Neuronal stem cell (in vitro differentiated cells): ENCODE results near the gene MRTFB.

Source experiments
- DNase-seq: peaks from one replicate; pipeline ENCODE4 v3.0.0-alpha.2; 2013; ENCODE audit warnings: low spot score
- H2AFZ ChIP-seq: one replicate; pipeline ENCODE4 v1.6.1; 2013; ENCODE audit warnings: mild to moderate bottlenecking, low read length, inconsistent platforms
- H2AK5ac ChIP-seq: 2 replicates; pipeline ENCODE4 v1.6.1; 2013; ENCODE audit warnings: low read depth, mild to moderate bottlenecking, inconsistent platforms, low read length, moderate library complexity, mixed read lengths
- H2BK120ac ChIP-seq: 2 replicates; pipeline ENCODE4 v1.6.1; 2013; ENCODE audit warnings: low read depth, mild to moderate bottlenecking, inconsistent platforms, low read length, moderate library complexity, mixed read lengths
- H2BK12ac ChIP-seq: one replicate; pipeline ENCODE4 v1.6.1; 2013; ENCODE audit warnings: low read length, inconsistent platforms
- H2BK15ac ChIP-seq: 2 replicates; pipeline ENCODE4 v1.6.1; 2013; ENCODE audit warnings: mild to moderate bottlenecking, low read length, inconsistent platforms, mixed read lengths
- H2BK5ac ChIP-seq: one replicate; pipeline ENCODE4 v1.6.1; 2013; ENCODE audit warnings: inconsistent platforms, mild to moderate bottlenecking, low read length, moderate library complexity
- H3K14ac ChIP-seq: one replicate; pipeline ENCODE4 v1.6.1; 2013; ENCODE audit warnings: low read length, inconsistent platforms
- H3K18ac ChIP-seq: 2 replicates; pipeline ENCODE4 v1.6.1; 2013; ENCODE audit warnings: low read length, inconsistent platforms
- H3K23ac ChIP-seq: 2 replicates; pipeline ENCODE4 v1.6.1; 2013; ENCODE audit warnings: low read depth, mild to moderate bottlenecking, mixed read lengths, low read length, inconsistent platforms; ENCODE audit not compliant: poor library complexity
- H3K27ac ChIP-seq: replicated peaks from 3 replicates; pipeline ENCODE4 v1.5.1; 2013; ENCODE audit warnings: low read length, inconsistent platforms
- H3K27me3 ChIP-seq, 3 experiments: 2 replicates each; pipeline ENCODE4 v1.6.1; 2013; ENCODE audit warnings: low read length in 3 of 3, mild to moderate bottlenecking in 2 of 3, inconsistent platforms in 1 of 3, low read depth in 1 of 3, mixed read lengths in 1 of 3, moderate library complexity in 1 of 3; ENCODE audit not compliant: control insufficient read depth in 3 of 3, insufficient read depth in 3 of 3
- H3K36me3 ChIP-seq, 2 donors: replicated peaks in 1 of 2; 2 replicates each; pipeline ENCODE4 v1.6.1; 2013; ENCODE audit warnings: low read length in 2 of 2; ENCODE audit not compliant: control insufficient read depth in 2 of 2, insufficient read depth in 2 of 2
- H3K4ac ChIP-seq: 2 replicates; pipeline ENCODE4 v1.6.1; 2013; ENCODE audit warnings: inconsistent platforms, mild to moderate bottlenecking, low read length, moderate library complexity
- H3K4me1 ChIP-seq, 2 donors: 1 replicate in 1 of 2; 2 replicates in 1 of 2; pipeline ENCODE4 v1.6.1; 2013; ENCODE audit warnings: low read length in 2 of 2, low read depth in 1 of 2; ENCODE audit not compliant: control insufficient read depth in 2 of 2, insufficient read depth in 1 of 2
- H3K4me2 ChIP-seq: one replicate; pipeline ENCODE4 v1.6.1; 2013; ENCODE audit warnings: mild to moderate bottlenecking, low read length, inconsistent platforms; ENCODE audit not compliant: insufficient read depth, poor library complexity, severe bottlenecking
- H3K4me3 ChIP-seq, 2 donors: 2 replicates each; pipeline ENCODE4 v1.5.1; 2013; ENCODE audit warnings: low read length in 2 of 2, mild to moderate bottlenecking in 2 of 2, inconsistent platforms in 1 of 2, moderate library complexity in 1 of 2
- H3K79me1 ChIP-seq: one replicate; pipeline ENCODE4 v1.6.1; 2013; ENCODE audit warnings: low read depth, mild to moderate bottlenecking, inconsistent platforms, low read length, moderate library complexity
- H3K9ac ChIP-seq: one replicate; pipeline ENCODE4 v1.6.1; 2013; ENCODE audit warnings: mild to moderate bottlenecking, low read depth, low read length, inconsistent platforms; ENCODE audit not compliant: poor library complexity
- H3K9me3 ChIP-seq, 2 donors: replicated peaks in 1 of 2; 2 replicates each; pipeline versions ENCODE3 to v1.6.1; 2013; ENCODE audit warnings: low read length in 2 of 2, mild to moderate bottlenecking in 2 of 2, inconsistent platforms in 1 of 2, low read depth in 1 of 2, mixed read lengths in 1 of 2, moderate library complexity in 1 of 2; ENCODE audit not compliant: control insufficient read depth in 2 of 2, insufficient read depth in 1 of 2
- H4K8ac ChIP-seq: one replicate; pipeline ENCODE4 v1.6.1; 2013; ENCODE audit warnings: low read depth, mild to moderate bottlenecking, inconsistent platforms, low read length, moderate library complexity
- H4K91ac ChIP-seq: one replicate; pipeline ENCODE4 v1.6.1; 2013; ENCODE audit warnings: low read length, low read depth, mild to moderate bottlenecking, inconsistent platforms; ENCODE audit not compliant: poor library complexity
- WGBS, 2 donors: extraction: QIAGEN DNeasy Blood & Tissue Kit; methylation state at CpG; one replicate each; pipeline ENCODE4 v1.1.7; 2013; ENCODE audit warnings: missing lambda C conversion rate in 2 of 2, mixed read lengths in 1 of 2; ENCODE audit not compliant: insufficient read length in 2 of 2, insufficient replicate concordance in 1 of 2; ENCODE audit errors: extremely low coverage in 2 of 2; 5-methylcytosine and 5-hydroxymethylcytosine counted together

Gene MRTFB

GRCh38 chr16:14203166-14203565 is 132.0 kb downstream of the MRTFB start:
- Histone ChIP-seq H3K27ac (no peak overlapping the region), H2BK120ac (no peak overlapping the region), H3K18ac (no peak overlapping the region)

DNA sequence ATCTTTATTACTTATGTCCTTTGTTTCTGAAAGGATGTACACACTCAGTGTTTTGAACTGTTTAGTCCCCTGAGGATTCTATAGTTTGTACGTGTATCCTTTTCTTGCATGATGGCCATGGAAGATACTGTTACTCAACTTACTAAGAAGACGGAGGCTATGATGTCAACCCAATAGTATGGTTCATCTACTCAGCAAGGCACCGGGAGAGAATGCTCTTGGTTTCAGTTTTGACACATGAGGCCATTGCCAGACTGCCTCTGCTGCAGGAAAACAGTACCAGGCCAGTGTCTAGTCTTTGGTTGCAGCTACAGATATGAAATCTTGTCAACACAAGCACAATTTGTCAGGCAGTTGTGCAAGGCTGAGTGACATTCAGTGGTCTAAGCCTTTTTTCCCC is 134.5 kb downstream of the MRTFB start:
- no peak overlapping the region for H3K27ac ChIP-seq
- no peak overlapping the region for H2BK120ac ChIP-seq
- H4K8ac ChIP-seq: no peak overlapping the region
- H3K4ac ChIP-seq: no peak overlapping the region
- H3K23ac ChIP-seq: no peak overlapping the region
- DNase-seq: no peak
- no peak overlapping the region for H3K4me2 ChIP-seq
- no peak overlapping the region for H3K14ac ChIP-seq
- H3K18ac ChIP-seq: no peak overlapping the region
- no peak overlapping the region for H4K91ac ChIP-seq
- no peak overlapping the region for H3K9ac ChIP-seq
- peaks cover 2 to 4% of the 10 kb centered on the region in 2 donors for H3K36me3 ChIP-seq
- H2BK12ac ChIP-seq: no peak overlapping the region
- H3K79me1 ChIP-seq: no peaks in the 10 kb centered on the region
- no peaks in the 10 kb centered on the region for H3K27me3 ChIP-seq
- no peak overlapping the region for H2AK5ac ChIP-seq
- H2AFZ ChIP-seq: no peak overlapping the region
- no peaks in the 10 kb centered on the region for H3K4me1 ChIP-seq
- H3K9me3 ChIP-seq: no peaks in the 10 kb centered on the region
- no peak overlapping the region for H3K4me3 ChIP-seq
- no CpG with 5 or more reads among the region's 3 CpGs for WGBS, 2 donors
- no peak overlapping the region for H2BK15ac ChIP-seq
- no peak overlapping the region for H2BK5ac ChIP-seq

More at GRCh38 chr16:14203166-14203565, 132.0 kb downstream of the MRTFB start:
- no CpG with 5 or more reads among the region's 2 CpGs for WGBS, 2 donors
- Histone ChIP-seq H3K9ac (no peak overlapping the region), H3K14ac (no peak overlapping the region), H2AK5ac (no peak overlapping the region), H2AFZ (no peak overlapping the region), H3K36me3 (no peaks in the 10 kb centered on the region), H3K4me1 (peaks cover 0 to 1% of the 10 kb centered on the region in 2 donors), H3K4me2 (no peak overlapping the region), H3K27me3 (no peaks in the 10 kb centered on the region), H2BK5ac (no peak overlapping the region), H3K9me3 (no peaks in the 10 kb centered on the region), H2BK12ac (no peak overlapping the region), H4K8ac (no peak overlapping the region), H3K79me1 (no peaks in the 10 kb centered on the region), H2BK15ac (no peak overlapping the region), H3K4ac (no peak overlapping the region), H4K91ac (no peak overlapping the region), H3K23ac (no peak overlapping the region), H3K4me3 (no peak overlapping the region)
- DNase-seq: no peak

GRCh38 chr16:14211856-14212543 is 140.9 kb downstream of the MRTFB start:
- Histone ChIP-seq H3K36me3 (peaks cover 8 to 42% of the 10 kb centered on the region in 2 donors), H2BK12ac (no peak overlapping the region), H3K4ac (no peak overlapping the region), H3K9me3 (no peaks in the 10 kb centered on the region), H3K9ac (no peak overlapping the region), H3K4me2 (no peak overlapping the region), H3K14ac (no peak overlapping the region), H3K18ac (no peak overlapping the region), H2AK5ac (no peak overlapping the region), H3K79me1 (no peaks in the 10 kb centered on the region), H3K4me1 (no peaks in the 10 kb centered on the region), H2BK15ac (no peak overlapping the region), H2BK5ac (no peak overlapping the region), H2BK120ac (no peak overlapping the region), H4K91ac (no peak overlapping the region), H3K23ac (no peak overlapping the region), H3K27ac (no peak overlapping the region), H3K27me3 (no peaks in the 10 kb centered on the region), H2AFZ (no peak overlapping the region), H3K4me3 (no peak overlapping the region), H4K8ac (no peak overlapping the region)
- no peak for DNase-seq
- no CpG with 5 or more reads among the region's 6 CpGs for WGBS, 2 donors

DNA sequence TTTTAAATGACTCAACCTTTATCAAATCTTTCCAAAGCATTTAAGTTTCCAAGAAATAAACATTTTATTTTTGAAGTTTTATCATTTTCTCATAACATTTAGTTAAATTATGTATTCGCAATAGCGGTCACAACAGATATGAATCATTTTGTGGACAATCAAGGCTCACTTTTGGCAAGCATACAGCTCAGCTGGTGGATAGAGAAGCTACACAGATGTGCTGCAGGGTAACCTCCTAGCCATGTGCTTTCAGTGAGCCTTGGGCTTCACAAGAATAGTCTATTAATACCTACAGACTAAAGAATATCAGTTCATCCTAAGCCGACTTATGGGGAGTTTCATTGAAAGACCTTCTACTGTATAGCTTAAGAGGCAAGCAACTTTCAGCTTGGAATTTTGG is 144.8 kb downstream of the MRTFB start:
- no peak overlapping the region for H3K4me3 ChIP-seq
- H2AFZ ChIP-seq: no peak overlapping the region
- H3K14ac ChIP-seq: no peak overlapping the region
- H3K79me1 ChIP-seq: no peaks in the 10 kb centered on the region
- H3K4me1 ChIP-seq: peaks cover 0 to 2% of the 10 kb centered on the region in 2 donors
- no peak overlapping the region for H3K27ac ChIP-seq
- H3K4me2 ChIP-seq: no peak overlapping the region
- H3K27me3 ChIP-seq: no peaks in the 10 kb centered on the region
- H2BK5ac ChIP-seq: no peak overlapping the region
- H3K36me3 ChIP-seq: peaks cover 11 to 74% of the 10 kb centered on the region in 2 donors
- no peak overlapping the region for H2BK15ac ChIP-seq
- H2AK5ac ChIP-seq: no peak overlapping the region
- no peak overlapping the region for H4K8ac ChIP-seq
- no peak overlapping the region for H3K4ac ChIP-seq
- no peaks in the 10 kb centered on the region for H3K9me3 ChIP-seq
- no peak overlapping the region for H2BK12ac ChIP-seq
- H3K23ac ChIP-seq: no peak overlapping the region
- H2BK120ac ChIP-seq: no peak overlapping the region
- H3K18ac ChIP-seq: no peak overlapping the region
- no CpG with 5 or more reads among the region's 3 CpGs for WGBS, 2 donors
- H4K91ac ChIP-seq: no peak overlapping the region
- no peak for DNase-seq
- H3K9ac ChIP-seq: no peak overlapping the region
